Liver (tissue), 9 donors: Measurements from ENCODE around the gene BMP6. TPM values are rescaled to one million over a fixed set of nuclear protein-coding genes. Genes with fewer than 3 reads are reported as not detected.

Source experiments
- DNase-seq: peaks from one replicate; pipeline ENCODE4 v3.0.0-alpha.2; 2017; ENCODE audit warnings: low spot score
- H3K27ac ChIP-seq, 2 donors: one replicate each; pipeline ENCODE4 v1.7.0; 2013; ENCODE audit warnings: inconsistent platforms in 2 of 2, low read length in 2 of 2, control low read depth in 1 of 2, low read depth in 1 of 2, mild to moderate bottlenecking in 1 of 2
- H3K27me3 ChIP-seq, 4 donors: one replicate each; pipeline versions ENCODE4 v1.6.1 to v1.7.0; 2013; ENCODE audit warnings: low read length in 3 of 4, inconsistent platforms in 1 of 4, mild to moderate bottlenecking in 1 of 4, moderate library complexity in 1 of 4; ENCODE audit not compliant: control insufficient read depth in 4 of 4, insufficient read depth in 4 of 4
- H3K36me3 ChIP-seq, 4 donors: one replicate each; pipeline versions ENCODE4 v1.6.1 to v1.7.0; 2013; ENCODE audit warnings: low read length in 3 of 4, mild to moderate bottlenecking in 3 of 4, low read depth in 1 of 4, moderate library complexity in 1 of 4; ENCODE audit not compliant: control insufficient read depth in 4 of 4, insufficient read depth in 3 of 4
- H3K4me1 ChIP-seq, 4 donors: one replicate each; pipeline versions ENCODE4 v1.6.1 to v1.7.0; 2013; ENCODE audit warnings: low read length in 3 of 4, mild to moderate bottlenecking in 3 of 4, moderate library complexity in 1 of 4; ENCODE audit not compliant: control insufficient read depth in 4 of 4, insufficient read depth in 4 of 4
- H3K4me3 ChIP-seq, 3 donors: one replicate each; pipeline versions ENCODE4 v1.6.1 to v1.7.0; 2013; ENCODE audit warnings: low read length in 3 of 3, control low read depth in 1 of 3, low read depth in 1 of 3, mild to moderate bottlenecking in 1 of 3
- H3K9ac ChIP-seq, 2 donors: one replicate each; pipeline ENCODE4 v1.7.0; 2013; ENCODE audit warnings: low read length in 2 of 2, mild to moderate bottlenecking in 2 of 2, moderate library complexity in 2 of 2, control low read depth in 1 of 2, low read depth in 1 of 2
- H3K9me3 ChIP-seq, 4 donors: one replicate each; pipeline versions ENCODE4 v1.6.1 to v1.7.0; 2013; ENCODE audit warnings: low read length in 3 of 4; ENCODE audit not compliant: control insufficient read depth in 4 of 4
- EGR1 ChIP-seq, 2 donors: IDR thresholded peaks; 2 replicates each; pipeline ENCODE4 v1.6.1; 2016 to 2018; ENCODE audit warnings: antibody characterized with exemption in 2 of 2, low read depth in 2 of 2
- FOXA1 ChIP-seq: IDR thresholded peaks from 2 replicates; pipeline ENCODE4 v1.6.1; 2016; ENCODE audit warnings: antibody characterized with exemption
- FOXA2 ChIP-seq: IDR thresholded peaks from 2 replicates; pipeline ENCODE4 v1.6.1; 2016; ENCODE audit warnings: antibody characterized with exemption
- GABPA ChIP-seq, 2 donors: IDR thresholded peaks in 1 of 2; conservative IDR thresholded peaks in 1 of 2; 2 replicates each; pipeline ENCODE4 v1.6.1; 2016; ENCODE audit warnings: antibody characterized with exemption in 2 of 2, mild to moderate bottlenecking in 1 of 2, moderate library complexity in 1 of 2
- HNF4A ChIP-seq, 2 donors: conservative IDR thresholded peaks; 2 replicates each; pipeline ENCODE4 v1.6.1; 2016; ENCODE audit warnings: antibody characterized with exemption in 2 of 2, mild to moderate bottlenecking in 2 of 2
- HNF4G ChIP-seq: IDR thresholded peaks from 2 replicates; pipeline ENCODE4 v1.6.1; 2016; ENCODE audit warnings: antibody characterized with exemption
- JUND ChIP-seq, 2 donors: IDR thresholded peaks; 2 replicates each; pipeline ENCODE4 v1.6.1; 2016; ENCODE audit warnings: antibody characterized with exemption in 2 of 2
- NR2F2 ChIP-seq: IDR thresholded peaks from 2 replicates; pipeline ENCODE4 v1.6.1; 2016; ENCODE audit warnings: antibody characterized with exemption
- RAD21 ChIP-seq, 2 donors: IDR thresholded peaks; 2 replicates each; pipeline ENCODE4 v1.6.1; 2016; ENCODE audit warnings: antibody characterized with exemption in 2 of 2, mild to moderate bottlenecking in 2 of 2
- RXRA ChIP-seq, 2 donors: IDR thresholded peaks; 2 replicates each; pipeline ENCODE4 v1.6.1; 2017 to 2018; ENCODE audit warnings: antibody characterized with exemption in 2 of 2, mild to moderate bottlenecking in 1 of 2
- SP1 ChIP-seq: IDR thresholded peaks from 2 replicates; pipeline ENCODE4 v1.6.1; 2018; ENCODE audit warnings: antibody characterized with exemption, mild to moderate bottlenecking
- TAF1 ChIP-seq: conservative IDR thresholded peaks from 2 replicates; pipeline ENCODE4 v1.6.1; 2016; ENCODE audit warnings: antibody characterized with exemption, mild to moderate bottlenecking
- YY1 ChIP-seq: IDR thresholded peaks from 2 replicates; pipeline ENCODE4 v1.6.1; 2016; ENCODE audit warnings: antibody characterized with exemption, mild to moderate bottlenecking
- WGBS: extraction: QIAGEN DNeasy Blood & Tissue Kit; methylation state at CpG from one replicate; pipeline ENCODE4 v1.1.7; 2013; 5-methylcytosine and 5-hydroxymethylcytosine counted together
- polyA plus RNA-seq, 2 donors: library from polyadenylated mRNA; stranded (reverse) in 1 of 2; unstranded in 1 of 2; fragments of 200-250 nt in 1 of 2; fragments of >200 nt in 1 of 2; fragmentation: Nextera tagmentation in 1 of 2; extraction: Ambion mirVana in 1 of 2; gene quantifications; one replicate each; pipeline versions ENCODE4 v1.2.1 to v1.2.3, GENCODE V29; 2013 to 2015
- total RNA-seq, 2 donors: library from RNA; depleted of rRNA; stranded (reverse); fragments of >200 nt; gene quantifications; one replicate each; pipeline ENCODE4 v1.2.3, GENCODE V29; 2014
- TF ChIP-seq, protein P1 (sequence below): IDR thresholded peaks from 2 replicates; pipeline ENCODE4 v1.6.1; 2016; ENCODE audit warnings: antibody characterized with exemption, mild to moderate bottlenecking
- TF ChIP-seq, protein P2 (sequence below): IDR thresholded peaks from 2 replicates; pipeline ENCODE4 v1.6.1; 2016; ENCODE audit warnings: antibody characterized with exemption
- TF ChIP-seq, protein P3 (sequence below): IDR thresholded peaks from 2 replicates; pipeline ENCODE4 v1.6.1; 2016; ENCODE audit warnings: antibody characterized with exemption
- TF ChIP-seq, protein P4 (sequence below): IDR thresholded peaks from 2 replicates; pipeline ENCODE4 v1.6.1; 2016; ENCODE audit warnings: antibody characterized with exemption
- TF ChIP-seq, protein P5 (sequence below): fragments of 150-350 bp; IDR thresholded peaks from 2 replicates; pipeline ENCODE4 v1.5.1; 2017; ENCODE audit warnings: improper control_type of control experiment, low read depth, low read length; ENCODE audit not compliant: missing input control
- donor health status: healthy.
- donor health status: healthy.
- donor health status: healthy.
- donor health status: healthy.
- donor health status: healthy.

BMP6 gene
- total and polyA plus RNA-seq, 4 donors: 0.57 to 5.9 (median 2.3) TPM

DNA sequence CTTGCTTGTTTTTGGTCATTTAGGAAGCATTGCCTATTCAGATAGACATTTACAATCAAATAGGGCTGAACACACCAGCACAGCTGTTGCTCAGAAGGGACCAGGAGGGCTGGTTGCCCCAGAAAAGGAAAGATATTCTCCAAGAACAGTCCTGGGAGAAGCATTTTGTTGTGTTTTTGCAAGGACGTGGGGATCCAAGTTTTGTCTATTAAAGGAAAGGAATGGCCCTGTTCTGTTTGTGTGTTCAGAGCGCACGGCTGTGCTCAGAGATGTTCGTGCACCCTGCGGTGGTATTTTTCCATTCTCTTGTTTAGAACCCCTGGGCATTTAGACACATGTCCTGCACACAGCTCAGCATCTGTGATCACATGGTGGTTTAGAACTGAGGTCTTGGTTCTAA is 102.2 kb downstream of the BMP6 start (continued):
- TF ChIP-seq, protein P1, sequence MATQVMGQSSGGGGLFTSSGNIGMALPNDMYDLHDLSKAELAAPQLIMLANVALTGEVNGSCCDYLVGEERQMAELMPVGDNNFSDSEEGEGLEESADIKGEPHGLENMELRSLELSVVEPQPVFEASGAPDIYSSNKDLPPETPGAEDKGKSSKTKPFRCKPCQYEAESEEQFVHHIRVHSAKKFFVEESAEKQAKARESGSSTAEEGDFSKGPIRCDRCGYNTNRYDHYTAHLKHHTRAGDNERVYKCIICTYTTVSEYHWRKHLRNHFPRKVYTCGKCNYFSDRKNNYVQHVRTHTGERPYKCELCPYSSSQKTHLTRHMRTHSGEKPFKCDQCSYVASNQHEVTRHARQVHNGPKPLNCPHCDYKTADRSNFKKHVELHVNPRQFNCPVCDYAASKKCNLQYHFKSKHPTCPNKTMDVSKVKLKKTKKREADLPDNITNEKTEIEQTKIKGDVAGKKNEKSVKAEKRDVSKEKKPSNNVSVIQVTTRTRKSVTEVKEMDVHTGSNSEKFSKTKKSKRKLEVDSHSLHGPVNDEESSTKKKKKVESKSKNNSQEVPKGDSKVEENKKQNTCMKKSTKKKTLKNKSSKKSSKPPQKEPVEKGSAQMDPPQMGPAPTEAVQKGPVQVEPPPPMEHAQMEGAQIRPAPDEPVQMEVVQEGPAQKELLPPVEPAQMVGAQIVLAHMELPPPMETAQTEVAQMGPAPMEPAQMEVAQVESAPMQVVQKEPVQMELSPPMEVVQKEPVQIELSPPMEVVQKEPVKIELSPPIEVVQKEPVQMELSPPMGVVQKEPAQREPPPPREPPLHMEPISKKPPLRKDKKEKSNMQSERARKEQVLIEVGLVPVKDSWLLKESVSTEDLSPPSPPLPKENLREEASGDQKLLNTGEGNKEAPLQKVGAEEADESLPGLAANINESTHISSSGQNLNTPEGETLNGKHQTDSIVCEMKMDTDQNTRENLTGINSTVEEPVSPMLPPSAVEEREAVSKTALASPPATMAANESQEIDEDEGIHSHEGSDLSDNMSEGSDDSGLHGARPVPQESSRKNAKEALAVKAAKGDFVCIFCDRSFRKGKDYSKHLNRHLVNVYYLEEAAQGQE: no peak
- no peak for TF ChIP-seq GABPA (IDR thresholded peaks at IDR 0.05 in 1 of 2, conservative IDR thresholded peaks at IDR 0.05 in 1 of 2)
- TF ChIP-seq FOXA1: no peak

DNA sequence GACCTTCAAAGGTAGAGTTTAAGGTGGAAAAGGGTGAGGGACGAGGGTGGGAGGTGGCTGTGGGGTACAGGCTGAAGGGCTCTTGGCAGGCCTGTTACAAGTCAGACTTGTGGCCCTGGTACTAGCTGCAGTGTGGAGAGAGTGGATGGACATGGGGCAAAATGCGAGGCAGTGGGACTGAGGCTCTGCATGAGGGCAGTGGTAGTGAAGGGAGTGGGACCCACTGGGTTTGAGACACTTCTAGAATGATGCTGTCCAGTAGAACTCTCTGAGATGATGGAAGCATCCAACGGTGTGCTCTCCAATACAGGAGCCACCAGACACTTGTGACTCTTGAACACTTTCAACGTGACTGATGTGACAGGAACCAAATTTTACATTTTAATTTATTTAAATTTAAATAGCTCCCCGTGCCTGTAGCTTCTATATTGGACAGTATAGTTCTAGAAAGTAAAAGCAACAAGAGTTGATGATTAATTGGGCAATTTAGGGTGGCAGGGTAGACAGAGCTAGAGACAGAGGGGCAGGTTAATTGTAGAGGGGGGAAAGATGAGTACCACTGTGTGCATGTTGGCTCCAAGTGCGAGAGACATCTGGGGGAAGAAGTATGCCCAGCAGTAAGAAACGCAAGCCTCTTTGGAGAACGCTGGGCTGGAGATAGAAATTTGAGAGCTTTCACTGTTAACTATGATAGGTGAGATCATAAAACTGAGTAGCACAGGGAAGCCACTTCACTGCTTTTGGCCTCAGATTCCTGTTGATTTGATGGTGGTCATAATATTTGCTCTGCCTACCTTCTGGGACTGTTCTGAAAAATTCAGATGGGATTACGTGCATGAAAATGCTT is 107.2 kb downstream of the BMP6 start:
- no peak for DNase-seq
- WGBS: 81% methylated on average over 9 of the region's 9 CpGs
- no peaks in the 10 kb centered on the region for H3K4me1 ChIP-seq
- no peak overlapping the region for H3K9ac ChIP-seq
- H3K27ac ChIP-seq: no peak overlapping the region
- TF ChIP-seq, protein P2, sequence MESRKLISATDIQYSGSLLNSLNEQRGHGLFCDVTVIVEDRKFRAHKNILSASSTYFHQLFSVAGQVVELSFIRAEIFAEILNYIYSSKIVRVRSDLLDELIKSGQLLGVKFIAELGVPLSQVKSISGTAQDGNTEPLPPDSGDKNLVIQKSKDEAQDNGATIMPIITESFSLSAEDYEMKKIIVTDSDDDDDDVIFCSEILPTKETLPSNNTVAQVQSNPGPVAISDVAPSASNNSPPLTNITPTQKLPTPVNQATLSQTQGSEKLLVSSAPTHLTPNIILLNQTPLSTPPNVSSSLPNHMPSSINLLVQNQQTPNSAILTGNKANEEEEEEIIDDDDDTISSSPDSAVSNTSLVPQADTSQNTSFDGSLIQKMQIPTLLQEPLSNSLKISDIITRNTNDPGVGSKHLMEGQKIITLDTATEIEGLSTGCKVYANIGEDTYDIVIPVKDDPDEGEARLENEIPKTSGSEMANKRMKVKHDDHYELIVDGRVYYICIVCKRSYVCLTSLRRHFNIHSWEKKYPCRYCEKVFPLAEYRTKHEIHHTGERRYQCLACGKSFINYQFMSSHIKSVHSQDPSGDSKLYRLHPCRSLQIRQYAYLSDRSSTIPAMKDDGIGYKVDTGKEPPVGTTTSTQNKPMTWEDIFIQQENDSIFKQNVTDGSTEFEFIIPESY: no peak
- TF ChIP-seq FOXA2: no peak
- no peak for TF ChIP-seq RAD21 (IDR thresholded peaks at IDR 0.05)
- TF ChIP-seq FOXA1: no peak
- TF ChIP-seq, protein P3, sequence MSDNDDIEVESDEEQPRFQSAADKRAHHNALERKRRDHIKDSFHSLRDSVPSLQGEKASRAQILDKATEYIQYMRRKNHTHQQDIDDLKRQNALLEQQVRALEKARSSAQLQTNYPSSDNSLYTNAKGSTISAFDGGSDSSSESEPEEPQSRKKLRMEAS: no peak
- no peak for TF ChIP-seq NR2F2
- TF ChIP-seq, protein P1: no peak
- TF ChIP-seq EGR1 (IDR thresholded peaks at IDR 0.05; ENCODE audit: low read depth in 2 of 2): no peak
- no peak for TF ChIP-seq YY1
- no peak for TF ChIP-seq GABPA (IDR thresholded peaks at IDR 0.05 in 1 of 2, conservative IDR thresholded peaks at IDR 0.05 in 1 of 2)
- TF ChIP-seq, protein P4, sequence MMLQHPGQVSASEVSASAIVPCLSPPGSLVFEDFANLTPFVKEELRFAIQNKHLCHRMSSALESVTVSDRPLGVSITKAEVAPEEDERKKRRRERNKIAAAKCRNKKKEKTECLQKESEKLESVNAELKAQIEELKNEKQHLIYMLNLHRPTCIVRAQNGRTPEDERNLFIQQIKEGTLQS: no peak
- TF ChIP-seq, protein P5, sequence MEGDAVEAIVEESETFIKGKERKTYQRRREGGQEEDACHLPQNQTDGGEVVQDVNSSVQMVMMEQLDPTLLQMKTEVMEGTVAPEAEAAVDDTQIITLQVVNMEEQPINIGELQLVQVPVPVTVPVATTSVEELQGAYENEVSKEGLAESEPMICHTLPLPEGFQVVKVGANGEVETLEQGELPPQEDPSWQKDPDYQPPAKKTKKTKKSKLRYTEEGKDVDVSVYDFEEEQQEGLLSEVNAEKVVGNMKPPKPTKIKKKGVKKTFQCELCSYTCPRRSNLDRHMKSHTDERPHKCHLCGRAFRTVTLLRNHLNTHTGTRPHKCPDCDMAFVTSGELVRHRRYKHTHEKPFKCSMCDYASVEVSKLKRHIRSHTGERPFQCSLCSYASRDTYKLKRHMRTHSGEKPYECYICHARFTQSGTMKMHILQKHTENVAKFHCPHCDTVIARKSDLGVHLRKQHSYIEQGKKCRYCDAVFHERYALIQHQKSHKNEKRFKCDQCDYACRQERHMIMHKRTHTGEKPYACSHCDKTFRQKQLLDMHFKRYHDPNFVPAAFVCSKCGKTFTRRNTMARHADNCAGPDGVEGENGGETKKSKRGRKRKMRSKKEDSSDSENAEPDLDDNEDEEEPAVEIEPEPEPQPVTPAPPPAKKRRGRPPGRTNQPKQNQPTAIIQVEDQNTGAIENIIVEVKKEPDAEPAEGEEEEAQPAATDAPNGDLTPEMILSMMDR: no peak
- TF ChIP-seq RXRA (IDR thresholded peaks at IDR 0.05): no peak
- TF ChIP-seq HNF4G: no peak
- no peak for TF ChIP-seq JUND (IDR thresholded peaks at IDR 0.05)
- TF ChIP-seq HNF4A (conservative IDR thresholded peaks at IDR 0.05): no peak
- TF ChIP-seq SP1: no peak
- TF ChIP-seq TAF1: no peak
- no peaks in the 10 kb centered on the region for H3K36me3 ChIP-seq
- H3K4me3 ChIP-seq: no peak overlapping the region
- no peaks in the 10 kb centered on the region for H3K9me3 ChIP-seq
- H3K27me3 ChIP-seq: peaks cover 0 to 6% (median 0%) of the 10 kb centered on the region in 4 donors
